ENCODE measurements around the gene TUBB.

Gene TUBB

GRCh38 chr6:30719791-30720737 is at the start of gene TUBB:
TSS of gene TUBB (plus strand) at chr6:30720352. CDS start at chr6:30720507, 155 bp downstream.
- CTCF ChIA-PET: interaction anchor here (0.7 to 1.1 kb wide), 2 partner anchors 48 to 121 kb away, joined by 3 read pairs; partner anchors contain the start of gene DHX16
- peak; percentile 89 for DNase-seq (ENCODE audit: low spot score)
- H3K27ac ChIP-seq: peak within 1 kb of the TSS; percentile 99
- TF ChIP-seq CTCF (conservative IDR thresholded peaks at IDR 0.05; ENCODE audit: low read depth): no peak
- POLR2A ChIA-PET (ENCODE audit: low non-redundant PET): interaction anchor here (0.8 to 1.0 kb wide), 2 partner anchors 29 to 33 kb away, joined by 3 read pairs; no protein-coding TSS in a partner anchor

- H3K27ac ChIP-seq: 0 out of 2 replicates have a peak overlapping the region, but pooled peaks have one; percentile 85
- TF ChIP-seq CTCF (conservative IDR thresholded peaks at IDR 0.05; ENCODE audit: low read depth): no peak
- no peak for DNase-seq (ENCODE audit: low spot score)
- ChIA-PET CTCF (interaction anchor here (0.6 to 0.9 kb wide), 3 partner anchors 11 to 64 kb away, joined by 3 to 4 read pairs (median 3); no protein-coding TSS in a partner anchor), POLR2A (ENCODE audit: low non-redundant PET) (no interaction called here)
Measured at GRCh38 chr6:30670760-30671527, 49.2 kb upstream of the TUBB start.

GRCh38 chr6:30672445-30673253 is 47.5 kb upstream of the TUBB start, which contains the start of gene DHX16:
TSS of gene DHX16 (minus strand) at chr6:30673006. CDS start at chr6:30672841, 165 bp downstream.
- H3K27ac ChIP-seq: peak within 1 kb of the TSS; percentile 85
- peak; percentile 91 for TF ChIP-seq CTCF (conservative IDR thresholded peaks at IDR 0.05; ENCODE audit: low read depth)
- POLR2A ChIA-PET (ENCODE audit: low non-redundant PET): interaction anchor here (1.2 kb wide), 1 partner anchor 49 kb away, joined by 3 read pairs; no protein-coding TSS in a partner anchor
- CTCF ChIA-PET: interaction anchor here (0.6 to 1.4 kb wide), 8 partner anchors 15 to 530 kb away, joined by 3 to 8 read pairs (median 3); no protein-coding TSS in a partner anchor
- peak; percentile 91 for DNase-seq (ENCODE audit: low spot score)

GRCh38 chr6:30676660-30677285 is 43.4 kb upstream of the TUBB start:
- ChIA-PET CTCF (interaction anchor here (2.9 kb wide), 1 partner anchor 54 kb away, joined by 13 read pairs; no protein-coding TSS in a partner anchor), POLR2A (ENCODE audit: low non-redundant PET) (interaction anchor here (0.6 kb wide), 1 partner anchor 14 kb away, joined by 3 read pairs; no protein-coding TSS in a partner anchor)
- H3K27ac ChIP-seq: peak overlapping the region; percentile 97
- TF ChIP-seq CTCF (conservative IDR thresholded peaks at IDR 0.05; ENCODE audit: low read depth): no peak
- DNase-seq (ENCODE audit: low spot score): no peak

- CTCF ChIA-PET: interaction anchor here (0.6 to 5.3 kb wide), 12 partner anchors 15 to 205 kb away, joined by 3 to 31 read pairs (median 4); partner anchors contain the start of genes DDR1 and MDC1
Measured at GRCh38 chr6:30678964-30679726, 41.0 kb upstream of the TUBB start.

More at GRCh38 chr6:30678964-30679726, 41.0 kb upstream of the TUBB start:
- DNase-seq (ENCODE audit: low spot score): peak; percentile 59
- H3K27ac ChIP-seq: peak overlapping the region; percentile 97
- POLR2A ChIA-PET (ENCODE audit: low non-redundant PET): interaction anchor here (0.5 to 0.9 kb wide), 2 partner anchors 14 to 19 kb away, joined by 3 read pairs; no protein-coding TSS in a partner anchor
- TF ChIP-seq CTCF (conservative IDR thresholded peaks at IDR 0.05; ENCODE audit: low read depth): peak; percentile 92

Measured in RWPE1 (cell line).